K562 (cell line): ENCODE data around the gene ERO1B.

ENCODE experiments used
- GTF2F1 ChIP-seq: IDR thresholded peaks from 2 replicates; pipeline ENCODE4 v1.6.1; 2011; ENCODE audit warnings: low read depth, low read length, improper control_type of control experiment
- NFYB ChIP-seq: IDR thresholded peaks from 2 replicates; pipeline ENCODE4 v1.6.1; 2011; ENCODE audit warnings: mild to moderate bottlenecking, moderate library complexity; ENCODE audit not compliant: insufficient read length; ENCODE audit errors: extremely low read depth
- SRSF3 ChIP-seq: fragments of 200-400 bp; formaldehyde crosslinking; IDR thresholded peaks from 2 replicates; pipeline ENCODE4 v1.6.1; 2016; ENCODE audit warnings: mild to moderate bottlenecking, low read length, moderate library complexity; ENCODE audit not compliant: insufficient read depth
- ZC3H11A ChIP-seq: IDR thresholded peaks from 2 replicates; pipeline ENCODE4 v1.6.1; 2012; ENCODE audit warnings: low read depth, low read length, improper control_type of control experiment
- ZNF274 ChIP-seq: IDR thresholded peaks from 2 replicates; pipeline ENCODE4 v1.6.1; 2011; ENCODE audit warnings: low read depth, mild to moderate bottlenecking, low read length, moderate library complexity, borderline replicate concordance
- TF ChIP-seq, protein P1 (sequence below): sonication (generic); formaldehyde crosslinking; IDR thresholded peaks from 2 replicates; pipeline ENCODE4 v1.8.1; 2023; ENCODE audit warnings: mild to moderate bottlenecking, missing genetic modification reagents, moderate library complexity
- TF ChIP-seq, protein P2 (sequence below), 3 experiments: IDR thresholded peaks in 2 of 3; conservative IDR thresholded peaks in 1 of 3; 2 replicates each; pipeline ENCODE4 v1.5.1; 2011 to 2012; ENCODE audit warnings: low read length in 3 of 3, mild to moderate bottlenecking in 3 of 3, control low read depth in 2 of 3, improper control_type of control experiment in 1 of 3, inconsistent platforms in 1 of 3, low read depth in 1 of 3, mixed read lengths in 1 of 3, moderate library complexity in 1 of 3; ENCODE audit not compliant: insufficient read depth in 2 of 3

DNA sequence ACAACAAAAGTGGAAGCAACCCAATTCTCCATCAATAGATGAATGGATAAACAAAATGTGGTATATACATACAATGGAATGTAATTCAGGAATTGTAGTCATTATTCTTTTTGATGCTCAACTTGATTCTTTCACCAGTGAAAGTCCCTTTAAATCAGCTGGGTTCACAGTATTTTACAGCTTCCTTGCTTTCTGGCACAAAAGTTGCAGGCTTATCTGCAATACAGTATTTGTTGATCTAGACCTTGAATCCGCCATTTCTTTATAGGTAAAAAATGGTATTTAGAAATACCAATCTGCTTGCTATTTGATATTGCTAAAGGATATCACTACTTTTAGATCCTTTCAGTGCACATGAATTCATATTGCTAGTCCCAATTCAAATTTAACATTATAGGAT is 44.7 kb upstream of the ERO1B start:
- TF ChIP-seq ZC3H11A (no peak), ZNF274 (no peak), SRSF3 (no peak), NFYB (no peak), GTF2F1 (no peak)
- TF ChIP-seq, protein P1, sequence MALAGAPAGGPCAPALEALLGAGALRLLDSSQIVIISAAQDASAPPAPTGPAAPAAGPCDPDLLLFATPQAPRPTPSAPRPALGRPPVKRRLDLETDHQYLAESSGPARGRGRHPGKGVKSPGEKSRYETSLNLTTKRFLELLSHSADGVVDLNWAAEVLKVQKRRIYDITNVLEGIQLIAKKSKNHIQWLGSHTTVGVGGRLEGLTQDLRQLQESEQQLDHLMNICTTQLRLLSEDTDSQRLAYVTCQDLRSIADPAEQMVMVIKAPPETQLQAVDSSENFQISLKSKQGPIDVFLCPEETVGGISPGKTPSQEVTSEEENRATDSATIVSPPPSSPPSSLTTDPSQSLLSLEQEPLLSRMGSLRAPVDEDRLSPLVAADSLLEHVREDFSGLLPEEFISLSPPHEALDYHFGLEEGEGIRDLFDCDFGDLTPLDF = no peak
- TF ChIP-seq, protein P2, sequence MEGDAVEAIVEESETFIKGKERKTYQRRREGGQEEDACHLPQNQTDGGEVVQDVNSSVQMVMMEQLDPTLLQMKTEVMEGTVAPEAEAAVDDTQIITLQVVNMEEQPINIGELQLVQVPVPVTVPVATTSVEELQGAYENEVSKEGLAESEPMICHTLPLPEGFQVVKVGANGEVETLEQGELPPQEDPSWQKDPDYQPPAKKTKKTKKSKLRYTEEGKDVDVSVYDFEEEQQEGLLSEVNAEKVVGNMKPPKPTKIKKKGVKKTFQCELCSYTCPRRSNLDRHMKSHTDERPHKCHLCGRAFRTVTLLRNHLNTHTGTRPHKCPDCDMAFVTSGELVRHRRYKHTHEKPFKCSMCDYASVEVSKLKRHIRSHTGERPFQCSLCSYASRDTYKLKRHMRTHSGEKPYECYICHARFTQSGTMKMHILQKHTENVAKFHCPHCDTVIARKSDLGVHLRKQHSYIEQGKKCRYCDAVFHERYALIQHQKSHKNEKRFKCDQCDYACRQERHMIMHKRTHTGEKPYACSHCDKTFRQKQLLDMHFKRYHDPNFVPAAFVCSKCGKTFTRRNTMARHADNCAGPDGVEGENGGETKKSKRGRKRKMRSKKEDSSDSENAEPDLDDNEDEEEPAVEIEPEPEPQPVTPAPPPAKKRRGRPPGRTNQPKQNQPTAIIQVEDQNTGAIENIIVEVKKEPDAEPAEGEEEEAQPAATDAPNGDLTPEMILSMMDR (IDR thresholded peaks at IDR 0.05 in 2 of 3, conservative IDR thresholded peaks at IDR 0.05 in 1 of 3; ENCODE audit: insufficient read depth in 2 of 3, low read depth in 1 of 3, low read length in 3 of 3) = no peak
